DMS 273 (cell line): Measurements from ENCODE around the gene ACTG1.
"Not testable (repeated sequence)": the region's sequence is repeated elsewhere in the genome, so short reads cannot be mapped to it uniquely, and the experiment has no call there.

ENCODE experiments used
- DNase-seq: peaks from one replicate; lab custom pipeline; 2025; ENCODE audit not compliant: unreplicated experiment; lab: John Stamatoyannopoulos, UW

The ACTG1 gene

GRCh38 chr17:81533339-81534141 lies 20.9 kb upstream of the ACTG1 start:
- no peak for DNase-seq

DNA sequence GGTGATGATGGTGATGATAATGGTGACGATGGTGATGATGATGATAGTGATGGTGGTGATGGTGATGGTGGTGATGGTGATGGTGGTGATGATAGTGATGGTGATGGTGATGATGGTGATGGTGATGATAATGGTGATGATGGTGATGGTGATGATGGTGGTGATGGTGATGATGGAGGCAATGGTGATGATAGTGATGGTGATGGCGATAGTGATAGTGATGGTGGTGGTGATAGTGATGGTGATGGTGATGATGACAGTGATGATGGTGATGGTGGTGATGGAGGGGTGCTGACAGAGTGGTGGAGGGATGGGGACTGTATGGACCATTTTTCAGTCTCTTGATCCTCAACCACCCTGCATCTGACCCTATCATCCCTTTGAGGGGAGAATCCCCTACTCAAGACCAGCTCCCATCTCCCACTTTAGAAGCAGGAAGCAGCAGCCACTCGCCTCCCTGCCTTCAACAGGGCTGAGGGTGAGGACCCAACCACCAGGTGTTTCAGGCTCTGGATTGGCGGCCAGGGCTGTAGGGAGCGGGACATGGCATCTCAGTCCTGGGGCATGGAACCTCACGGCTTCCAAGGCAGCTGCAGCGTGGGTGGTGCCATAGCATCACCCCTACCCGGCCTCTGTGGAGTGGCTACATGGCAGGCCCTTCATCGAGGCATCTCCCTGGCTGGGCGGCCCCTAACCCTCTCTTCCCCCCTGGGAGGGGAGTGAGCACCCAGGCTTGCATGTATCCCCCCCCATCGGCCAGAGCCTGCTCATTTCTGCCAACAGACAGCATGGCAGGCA lies 20.1 kb upstream of the ACTG1 start:
- no peak for DNase-seq

DNA sequence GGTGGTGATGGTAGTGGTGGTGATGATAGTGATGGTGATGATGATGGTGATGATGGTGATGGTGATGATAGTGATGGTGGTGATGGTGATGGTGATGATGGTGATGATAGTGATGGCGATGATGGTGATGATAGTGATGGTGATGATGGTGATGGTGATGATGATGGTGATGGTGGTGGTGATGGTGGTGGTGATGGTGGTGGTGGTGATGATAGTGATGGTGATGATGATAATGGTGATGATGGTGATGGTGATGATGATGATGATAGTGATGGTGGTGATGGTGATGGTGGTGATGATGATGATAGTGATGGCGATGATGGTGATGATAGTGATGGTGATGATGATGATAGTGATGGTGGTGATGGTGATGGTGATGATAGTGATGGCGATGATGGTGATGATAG lies 19.4 kb upstream of the ACTG1 start:
- DNase-seq: not testable (repeated sequence)

- not testable (repeated sequence) for DNase-seq
These were observed 18.4 kb upstream of the ACTG1 start for GRCh38 chr17:81531013-81531412.

- DNase-seq: no peak
These were observed 16.8 kb upstream of the ACTG1 start for GRCh38 chr17:81529437-81529803.

GRCh38 chr17:81528651-81529436 lies 16.2 kb upstream of the ACTG1 start:
- no peak for DNase-seq

DNA sequence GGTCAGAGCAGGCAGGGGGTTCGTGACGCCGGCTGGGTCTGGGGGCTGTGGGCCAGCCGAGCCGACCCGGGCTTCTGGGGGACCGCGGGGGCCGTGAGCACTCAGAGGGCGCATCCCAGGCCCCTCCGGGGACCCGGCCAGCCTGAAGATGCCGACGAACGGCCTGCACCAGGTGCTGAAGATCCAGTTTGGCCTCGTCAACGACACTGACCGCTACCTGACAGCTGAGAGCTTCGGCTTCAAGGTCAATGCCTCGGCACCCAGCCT lies 15.7 kb upstream of the ACTG1 start:
- DNase-seq: no peak

DNA sequence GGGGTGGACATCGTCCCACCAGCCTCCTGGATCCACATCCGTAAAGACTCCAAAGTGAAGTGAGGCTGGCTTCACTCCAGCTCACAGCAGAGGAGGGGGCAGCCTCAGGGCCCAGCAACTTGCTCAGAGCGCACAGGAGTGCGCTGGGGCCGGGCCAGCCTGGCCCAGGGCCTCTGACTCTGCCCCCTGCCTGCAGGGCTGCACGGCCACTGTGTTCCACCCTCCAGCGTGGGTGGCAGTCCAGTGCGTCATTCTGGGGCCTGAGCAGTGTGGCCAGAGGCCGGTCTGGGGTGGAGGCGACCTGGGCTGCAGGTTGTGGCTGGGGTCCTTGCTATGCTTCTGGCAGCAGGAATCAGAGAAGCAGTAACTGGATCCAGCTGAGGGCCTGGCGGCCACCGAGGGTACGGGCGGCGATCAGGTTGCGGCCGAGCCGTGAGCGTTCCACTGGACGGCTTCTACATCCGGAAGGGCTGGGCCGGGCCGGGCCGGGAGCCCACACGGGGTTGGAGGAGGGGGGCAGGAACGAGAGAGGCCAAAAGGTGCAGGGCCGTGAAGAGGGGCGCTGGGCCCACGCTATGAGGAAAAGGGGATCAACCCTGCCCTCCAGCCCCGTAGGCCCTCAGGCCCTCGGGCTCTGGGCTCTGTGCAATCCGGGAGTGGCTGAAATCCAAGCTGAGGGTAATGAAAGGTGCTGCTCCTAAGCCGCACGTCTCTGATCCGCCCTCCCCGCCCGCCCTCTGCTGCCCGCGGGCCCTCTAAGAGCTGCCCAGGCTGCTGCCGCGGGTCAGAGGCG lies 15.2 kb upstream of the ACTG1 start, which contains the start of gene FSCN2:
TSS of gene FSCN2 (plus strand) at position 787 of the 793 bp plus-strand sequence. CDS start 155 bp downstream, outside the sequence.
- DNase-seq: peak; percentile 48

DNA sequence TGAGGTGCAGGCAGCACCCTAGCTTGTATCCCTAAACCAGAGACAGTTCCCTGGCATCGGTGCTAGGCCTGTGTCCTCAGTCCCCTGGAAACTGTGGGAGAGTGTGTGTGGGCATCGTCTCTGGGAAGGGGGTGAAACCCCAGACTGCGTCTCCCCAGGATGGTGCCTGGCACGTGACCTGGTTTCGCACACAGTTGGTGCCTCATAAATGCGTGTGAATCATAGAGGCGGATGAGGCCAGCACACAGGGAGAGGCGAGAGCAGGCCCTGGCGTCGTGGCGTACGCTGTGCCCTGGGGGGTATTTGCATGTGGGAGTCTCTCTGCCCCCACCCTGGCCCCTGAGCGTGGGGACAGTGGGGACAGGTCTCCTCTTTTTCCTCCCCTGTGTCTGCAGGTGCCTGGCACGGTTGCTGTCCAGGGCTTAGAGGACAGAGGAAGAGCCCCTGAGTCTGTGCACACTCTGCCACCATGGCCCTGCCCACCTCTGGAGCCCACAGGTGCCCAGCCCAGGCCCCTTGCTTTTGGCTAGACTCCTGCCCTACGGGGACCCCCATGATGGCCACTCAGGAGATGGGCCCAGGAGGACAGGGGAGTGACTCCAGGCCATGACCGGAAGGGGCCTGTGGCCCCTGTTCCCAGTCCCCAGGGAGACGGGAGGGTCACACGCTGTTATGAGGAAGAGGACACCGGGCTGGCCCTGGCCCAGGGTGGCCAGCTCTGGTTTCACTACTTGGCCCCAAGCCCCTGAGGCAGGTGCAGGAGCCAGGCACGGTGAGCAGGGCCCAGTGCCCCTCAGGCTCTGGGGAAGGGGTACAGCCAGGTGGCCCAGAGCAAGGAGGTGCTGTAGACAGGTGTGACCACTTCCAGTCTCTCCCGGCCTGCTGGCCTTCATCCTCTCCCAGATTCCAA lies 14.3 kb upstream of the ACTG1 start:
- no peak for DNase-seq

DNA sequence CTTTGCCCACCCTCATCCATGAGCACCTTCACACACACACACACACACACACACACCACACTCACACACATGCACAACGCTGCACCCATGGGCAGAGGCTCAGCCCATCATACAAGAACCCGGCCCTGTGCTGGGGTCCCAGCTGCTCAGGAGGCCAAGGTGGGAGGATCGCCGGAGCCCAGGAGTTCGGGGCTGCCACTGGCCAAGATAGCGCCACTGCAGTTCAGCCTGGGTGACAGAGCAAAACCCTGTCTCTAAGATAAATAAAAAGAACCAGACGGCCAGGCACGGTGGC lies 12.2 kb upstream of the ACTG1 start:
- no peak for DNase-seq

GRCh38 chr17:81524039-81524864 lies 11.7 kb upstream of the ACTG1 start:
- no peak for DNase-seq

GRCh38 chr17:81523402-81524038 lies 10.9 kb upstream of the ACTG1 start:
- peak; percentile 89 for DNase-seq

GRCh38 chr17:81522491-81523401 lies 10.1 kb upstream of the ACTG1 start:
- DNase-seq: peak; percentile 59

DNA sequence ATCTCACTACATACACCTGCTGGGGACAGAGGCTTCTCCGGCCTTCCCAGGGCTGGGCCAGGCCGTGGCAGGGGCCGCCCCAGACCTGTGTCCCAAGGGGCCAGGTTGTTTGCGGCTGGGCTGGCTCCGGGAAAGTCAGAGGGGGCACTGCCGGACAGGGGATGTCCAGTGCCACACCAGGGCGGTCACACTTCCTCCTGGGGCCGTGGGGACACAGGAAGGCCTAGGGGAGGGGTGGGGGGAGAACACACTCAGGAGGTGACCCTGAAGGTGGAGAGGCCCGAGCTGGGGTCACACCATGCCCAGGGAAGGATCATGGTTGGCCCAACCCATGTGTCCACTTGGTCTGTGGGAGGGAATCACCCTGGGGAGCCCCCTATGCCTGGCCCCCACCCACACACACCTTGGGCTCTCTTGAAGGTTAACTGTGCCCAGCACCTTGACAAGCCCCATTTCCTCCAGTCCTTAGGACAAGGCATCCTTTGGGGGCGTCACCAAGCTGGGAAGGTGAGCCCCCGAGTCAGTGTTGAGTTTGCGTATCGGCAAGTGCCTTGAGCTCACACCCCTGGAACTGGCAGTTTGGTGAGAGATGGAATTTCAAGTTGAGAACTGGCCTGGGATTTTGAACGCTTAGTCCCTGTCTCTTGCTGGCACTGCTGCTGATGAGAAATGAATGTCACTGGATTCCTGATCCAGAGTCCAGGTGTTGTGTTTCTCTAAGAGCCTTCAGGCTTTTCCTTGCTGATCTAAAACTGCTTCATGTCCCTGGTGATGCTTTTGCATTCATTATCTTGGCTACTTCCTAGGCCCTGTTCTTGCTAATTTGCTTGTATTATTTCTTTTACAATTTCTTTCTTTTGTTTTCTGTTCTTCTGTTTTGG lies 7.7 kb upstream of the ACTG1 start:
- no peak for DNase-seq

GRCh38 chr17:81519284-81520020 lies 6.9 kb upstream of the ACTG1 start:
- peak; percentile 47 for DNase-seq

- peak; percentile 53 for DNase-seq
These were observed 6.2 kb upstream of the ACTG1 start for GRCh38 chr17:81518785-81519283.
